HG03469 (cell line): ENCODE measurements around the gene OASL.
"Not testable (repeated sequence)": the region's sequence is repeated elsewhere in the genome, so short reads cannot be mapped to it uniquely, and the experiment has no call there.

Experiments used
- ATAC-seq: cut with Tn5 transposase; IDR thresholded peaks from one replicate; pipeline ENCODE4 v1.9.1; 2021; ENCODE audit warnings: mild to moderate bottlenecking, moderate library complexity, moderate number of reproducible peaks; ENCODE audit not compliant: unreplicated experiment

Gene OASL, protein sequence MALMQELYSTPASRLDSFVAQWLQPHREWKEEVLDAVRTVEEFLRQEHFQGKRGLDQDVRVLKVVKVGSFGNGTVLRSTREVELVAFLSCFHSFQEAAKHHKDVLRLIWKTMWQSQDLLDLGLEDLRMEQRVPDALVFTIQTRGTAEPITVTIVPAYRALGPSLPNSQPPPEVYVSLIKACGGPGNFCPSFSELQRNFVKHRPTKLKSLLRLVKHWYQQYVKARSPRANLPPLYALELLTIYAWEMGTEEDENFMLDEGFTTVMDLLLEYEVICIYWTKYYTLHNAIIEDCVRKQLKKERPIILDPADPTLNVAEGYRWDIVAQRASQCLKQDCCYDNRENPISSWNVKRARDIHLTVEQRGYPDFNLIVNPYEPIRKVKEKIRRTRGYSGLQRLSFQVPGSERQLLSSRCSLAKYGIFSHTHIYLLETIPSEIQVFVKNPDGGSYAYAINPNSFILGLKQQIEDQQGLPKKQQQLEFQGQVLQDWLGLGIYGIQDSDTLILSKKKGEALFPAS

GRCh38 chr12:121038861-121039668 lies at the start of gene OASL:
Gene OASL, minus strand, starts transcription at chr12:121039246. Its CDS starts 275 bp downstream, at chr12:121038971.
- ATAC-seq: no peak

DNA sequence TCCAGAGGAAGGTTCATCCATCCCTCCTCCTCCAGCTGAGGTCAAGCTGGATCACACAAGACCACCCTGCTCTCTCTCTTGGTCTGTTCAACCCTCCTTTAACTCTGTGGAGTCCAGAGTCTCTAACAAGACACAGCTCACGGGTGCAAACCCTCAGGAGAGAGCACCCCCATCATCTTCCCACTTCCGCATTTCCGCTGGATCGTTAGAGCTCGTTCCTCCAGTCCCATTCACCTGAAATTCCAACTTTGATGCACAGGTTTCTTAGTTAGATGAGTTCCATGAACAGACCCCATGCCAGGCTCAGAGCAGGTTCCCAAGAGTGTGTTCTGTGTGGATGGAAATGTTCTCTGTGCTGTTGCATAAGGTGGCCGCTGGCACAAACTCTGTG lies 49.1 kb upstream of the OASL start:
- ATAC-seq: no peak

GRCh38 chr12:121087467-121088194 lies 48.6 kb upstream of the OASL start:
- no peak for ATAC-seq

DNA sequence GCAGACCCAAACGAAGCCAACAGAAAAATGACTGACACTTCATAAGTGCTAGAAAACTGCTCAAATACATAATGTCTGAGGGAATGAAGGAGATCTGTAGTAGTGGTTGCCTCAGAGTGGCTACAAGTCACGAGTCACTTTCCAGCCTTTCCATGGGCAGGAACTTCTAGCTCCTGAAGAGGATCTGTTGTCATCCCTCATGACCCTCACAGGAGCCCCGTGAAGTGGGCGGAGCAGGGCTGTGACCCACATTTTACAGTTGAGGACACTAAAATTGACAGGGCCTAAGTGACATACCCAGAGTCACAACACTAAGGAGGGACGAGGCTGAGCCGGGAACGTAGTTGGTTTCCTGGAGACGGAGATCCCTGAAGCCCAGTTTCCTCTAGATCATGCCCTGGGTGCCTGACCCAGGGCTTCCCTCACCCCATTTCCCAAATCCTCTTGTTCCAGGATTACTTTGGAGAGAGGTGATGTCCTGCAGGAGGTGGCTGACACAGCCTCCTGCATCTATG lies 47.8 kb upstream of the OASL start:
- ATAC-seq: no peak

DNA sequence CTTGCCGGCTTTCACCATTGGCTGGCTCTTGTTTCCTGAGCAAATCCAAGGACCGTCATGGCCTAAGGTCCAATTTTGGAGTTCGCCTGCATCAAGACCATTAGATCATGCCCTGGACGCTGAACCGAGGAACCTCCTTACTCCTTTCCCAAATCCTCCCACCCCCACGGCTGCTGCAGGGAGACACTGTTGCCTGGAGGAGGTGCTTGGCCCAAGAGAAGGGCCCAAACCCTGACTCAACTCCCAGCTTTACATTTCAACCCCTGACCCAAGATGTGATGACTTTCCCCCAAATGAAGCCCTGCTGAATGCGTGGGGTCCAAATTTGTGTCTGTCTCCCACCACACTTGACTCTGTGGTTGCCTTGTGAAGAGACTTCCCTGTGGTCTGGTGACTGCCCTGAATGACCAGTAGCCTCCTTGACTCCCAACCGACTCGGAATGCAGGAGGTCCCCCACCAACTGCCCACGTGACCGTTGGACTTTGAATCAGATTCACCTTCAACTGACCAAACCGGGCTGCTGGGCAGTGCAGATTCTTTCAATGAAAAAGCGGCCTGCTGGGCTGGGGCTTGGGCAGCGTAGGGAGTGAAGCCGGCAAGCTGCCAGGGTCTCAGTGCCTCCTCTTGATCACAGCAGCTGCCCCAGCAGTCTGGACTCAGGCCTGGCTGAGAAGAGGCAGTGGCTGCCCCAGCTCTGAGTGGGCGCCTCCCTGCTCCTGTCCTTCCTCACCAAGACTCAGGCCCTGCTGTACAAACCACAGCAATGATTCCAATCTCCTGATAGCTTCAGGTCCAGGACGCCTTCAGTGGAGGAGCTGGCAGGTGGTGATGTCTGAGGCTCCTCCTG lies 46.7 kb upstream of the OASL start:
- no peak for ATAC-seq

- ATAC-seq: no peak
These were observed 46.0 kb upstream of the OASL start for GRCh38 chr12:121085069-121085468.

- ATAC-seq: no peak
These were observed 45.2 kb upstream of the OASL start for GRCh38 chr12:121084229-121084628.

- ATAC-seq: no peak
These were observed 41.9 kb upstream of the OASL start for GRCh38 chr12:121080909-121081308.

DNA sequence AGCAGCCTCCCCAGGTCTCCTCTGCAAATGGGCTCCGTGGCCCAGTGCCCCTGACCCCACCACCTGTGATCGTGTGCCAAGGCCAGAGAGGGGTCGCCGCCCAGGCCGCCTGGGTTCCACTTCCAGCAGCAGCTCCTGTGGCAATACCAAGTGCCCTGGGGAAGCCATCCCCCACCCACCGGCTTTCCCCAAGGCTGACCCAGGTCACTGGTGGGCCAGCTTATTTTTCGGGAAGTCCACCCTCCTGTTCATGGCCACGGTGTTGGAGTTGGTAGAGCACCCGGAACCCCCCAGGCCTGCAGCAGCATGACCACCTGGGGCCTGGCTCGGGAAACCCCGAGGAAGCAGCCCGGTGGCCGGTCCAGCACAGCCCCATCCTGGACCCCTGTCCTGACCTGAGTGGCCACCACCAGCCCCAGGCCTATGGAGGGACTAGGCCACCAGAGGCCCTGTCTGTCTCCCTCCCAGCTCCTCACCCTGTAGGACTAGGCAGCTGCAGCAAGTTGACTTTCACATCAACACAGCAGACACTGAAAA lies 40.8 kb upstream of the OASL start:
- ATAC-seq: no peak

DNA sequence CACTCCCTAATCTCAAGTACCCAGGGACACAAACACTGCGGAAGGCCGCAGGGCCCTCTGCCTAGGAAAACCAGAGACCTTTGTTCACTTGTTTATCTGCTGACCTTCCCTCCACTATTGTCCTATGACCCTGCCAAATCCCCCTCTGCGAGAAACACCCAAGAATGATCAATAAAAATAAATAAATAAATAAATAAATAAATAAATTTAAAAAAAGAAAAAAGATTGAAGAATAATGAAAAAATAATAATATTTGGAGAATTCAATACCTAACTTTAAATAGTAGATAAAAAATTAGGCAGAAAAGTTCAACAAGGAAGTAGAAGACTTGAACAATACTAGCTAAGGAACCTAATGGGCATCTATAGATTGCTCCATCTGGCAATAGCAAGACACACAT lies 38.4 kb upstream of the OASL start:
- ATAC-seq: not testable (repeated sequence)

GRCh38 chr12:121075911-121076310 lies 36.9 kb upstream of the OASL start:
- not testable (repeated sequence) for ATAC-seq

GRCh38 chr12:121072147-121072546 lies 33.1 kb upstream of the OASL start:
- no peak for ATAC-seq

DNA sequence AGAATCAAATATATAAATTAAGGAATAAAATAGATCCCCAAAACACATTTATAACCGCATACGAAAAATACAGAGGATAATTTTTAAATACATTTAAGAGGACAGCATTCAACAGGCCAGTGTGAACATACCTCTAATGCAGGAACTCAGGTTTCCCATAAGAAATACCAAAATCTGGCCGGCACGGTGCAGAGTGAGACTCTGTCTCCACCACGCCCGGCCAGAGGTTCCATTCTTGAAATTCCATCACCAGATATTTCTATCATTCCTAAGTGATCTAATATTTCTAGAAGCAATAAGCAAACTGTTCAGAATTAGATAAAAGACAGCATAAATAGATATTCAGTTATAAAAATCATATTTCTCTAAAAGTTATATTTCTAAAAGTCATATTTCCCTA lies 30.2 kb upstream of the OASL start:
- ATAC-seq: no peak

GRCh38 chr12:121065345-121065744 lies 26.3 kb upstream of the OASL start:
- ATAC-seq: no peak

DNA sequence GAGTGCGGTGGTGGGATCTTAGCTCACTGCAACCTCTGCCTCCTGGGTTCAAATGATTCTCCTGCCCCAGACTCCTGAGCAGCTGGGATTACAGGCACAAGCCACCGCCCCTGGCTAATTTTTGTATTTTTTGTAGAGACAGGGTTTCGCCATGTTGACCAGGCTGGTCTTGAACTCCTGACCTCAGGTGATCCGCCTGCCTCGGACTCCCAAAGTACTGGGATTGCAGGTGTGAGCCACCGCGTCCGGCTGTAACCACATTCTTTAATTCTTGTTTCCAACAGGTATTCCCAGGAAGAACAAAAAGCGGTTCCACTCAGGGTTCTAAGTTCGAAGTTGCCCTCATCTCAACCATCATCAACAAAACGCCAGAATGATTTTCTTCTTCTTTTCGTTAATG lies 25.5 kb upstream of the OASL start:
- ATAC-seq: not testable (repeated sequence)

DNA sequence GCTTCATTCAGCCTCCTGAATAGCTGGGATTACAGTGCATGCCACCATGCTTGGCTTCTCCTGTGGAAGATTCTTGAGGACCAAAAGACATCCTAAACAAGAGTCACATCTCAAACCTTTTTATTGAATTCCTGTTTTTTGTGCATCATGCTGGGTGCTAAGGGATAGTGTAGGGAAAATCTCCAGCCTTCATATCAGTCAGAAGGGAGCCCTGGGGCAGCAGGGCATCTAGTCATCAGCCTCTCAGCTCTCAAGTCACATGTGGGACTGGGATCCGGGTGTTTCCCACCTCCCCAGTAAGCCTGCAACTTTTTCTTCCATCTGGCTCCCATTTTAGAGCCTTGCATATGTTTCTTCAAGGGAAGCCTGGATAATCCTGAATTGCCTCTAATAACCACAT lies 25.1 kb upstream of the OASL start:
- no peak for ATAC-seq

GRCh38 chr12:121062391-121063045 lies 23.5 kb upstream of the OASL start:
- no peak for ATAC-seq

DNA sequence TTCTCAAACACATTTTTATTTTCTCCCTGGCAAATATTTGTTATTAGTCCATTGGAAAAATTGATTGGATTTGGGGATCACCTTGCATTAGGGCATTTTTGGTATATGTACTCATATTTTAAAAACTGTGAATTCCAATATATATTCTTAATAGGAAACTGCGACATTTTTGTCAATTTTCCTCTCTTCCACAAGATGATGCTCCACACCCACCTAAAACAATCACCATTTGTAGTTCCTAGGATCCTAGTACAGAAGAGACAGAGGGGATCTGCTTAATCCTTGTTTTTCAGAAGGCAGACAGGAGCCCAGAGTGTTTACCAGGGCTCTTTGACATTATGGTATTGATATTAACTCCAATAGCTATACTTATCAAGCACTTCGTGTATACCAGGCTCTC lies 22.8 kb upstream of the OASL start:
- ATAC-seq: no peak
